HG02759 (cell line): ENCODE results near the gene BHLHA15.

Experiments used
- ATAC-seq: cut with Tn5 transposase; IDR thresholded peaks from one replicate; pipeline ENCODE4 v1.9.1; 2021; ENCODE audit warnings: mild to moderate bottlenecking, moderate library complexity; ENCODE audit not compliant: unreplicated experiment

BHLHA15 gene

DNA sequence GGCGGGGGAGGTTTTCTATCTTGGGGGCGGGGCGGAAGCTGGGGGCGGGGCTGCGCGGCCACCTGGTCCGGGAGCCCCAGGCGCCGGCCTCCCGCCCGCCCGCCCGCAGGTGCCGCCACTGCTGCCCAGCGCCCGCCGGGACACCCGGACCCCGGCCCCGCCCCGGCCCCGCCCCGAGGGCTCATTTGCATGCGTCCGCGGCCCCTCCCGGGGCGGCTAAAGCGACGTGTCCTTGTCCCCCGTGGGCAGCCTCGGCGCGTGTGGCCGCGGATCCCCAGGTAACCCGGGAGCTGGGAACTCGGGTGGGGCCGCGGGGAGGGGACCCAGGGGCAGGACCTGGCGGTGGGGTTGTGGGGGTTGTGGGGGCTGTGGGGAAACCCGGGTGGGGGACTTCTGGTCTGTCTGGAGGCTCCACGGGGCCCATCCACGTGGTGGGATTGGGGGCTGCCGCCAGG, at the start of gene BHLHA15:
TSS of gene BHLHA15 (plus strand) at position 219 of the 455 bp plus-strand sequence. CDS start 871 bp downstream, outside the sequence.
- no peak for ATAC-seq

DNA sequence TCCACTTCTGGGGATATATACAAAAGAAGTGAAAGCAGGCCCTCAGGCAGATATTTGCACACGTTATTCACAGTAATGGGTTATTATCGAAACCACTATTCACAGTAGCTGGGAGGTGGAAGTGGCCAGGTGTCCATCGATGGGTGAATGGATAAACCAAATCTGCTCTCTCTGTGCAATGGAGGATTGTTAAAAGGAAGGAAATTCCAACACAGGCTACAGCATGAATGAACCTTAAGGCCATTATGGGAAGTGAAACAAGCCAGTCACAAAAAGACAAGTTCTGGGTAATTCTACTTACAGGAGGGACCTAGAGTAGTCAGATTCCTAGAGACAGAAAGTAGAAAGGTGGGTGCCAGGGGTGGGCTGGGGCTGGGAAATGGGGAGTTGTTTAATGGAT, 48.5 kb upstream of the BHLHA15 start:
- no peak for ATAC-seq

DNA sequence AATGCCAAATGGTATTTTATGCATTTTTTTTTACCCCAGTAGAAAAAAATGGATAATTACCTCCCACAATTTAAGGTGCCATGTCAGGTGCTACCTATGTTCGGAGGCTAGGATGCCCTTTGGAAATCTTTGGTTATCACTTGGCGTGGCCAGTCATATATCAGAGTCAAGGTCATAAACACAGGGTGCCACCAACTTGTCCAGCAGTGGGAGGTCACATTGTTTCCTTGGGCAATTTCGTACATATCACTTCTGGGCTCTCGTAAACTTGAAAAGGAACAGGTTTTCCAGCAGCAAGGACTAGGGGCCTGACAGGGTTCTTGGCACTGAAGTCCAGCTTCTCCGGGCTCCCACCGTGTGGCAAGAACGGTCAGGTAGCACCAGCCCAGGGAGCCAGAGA, 48.0 kb upstream of the BHLHA15 start:
- ATAC-seq, result no peak

DNA sequence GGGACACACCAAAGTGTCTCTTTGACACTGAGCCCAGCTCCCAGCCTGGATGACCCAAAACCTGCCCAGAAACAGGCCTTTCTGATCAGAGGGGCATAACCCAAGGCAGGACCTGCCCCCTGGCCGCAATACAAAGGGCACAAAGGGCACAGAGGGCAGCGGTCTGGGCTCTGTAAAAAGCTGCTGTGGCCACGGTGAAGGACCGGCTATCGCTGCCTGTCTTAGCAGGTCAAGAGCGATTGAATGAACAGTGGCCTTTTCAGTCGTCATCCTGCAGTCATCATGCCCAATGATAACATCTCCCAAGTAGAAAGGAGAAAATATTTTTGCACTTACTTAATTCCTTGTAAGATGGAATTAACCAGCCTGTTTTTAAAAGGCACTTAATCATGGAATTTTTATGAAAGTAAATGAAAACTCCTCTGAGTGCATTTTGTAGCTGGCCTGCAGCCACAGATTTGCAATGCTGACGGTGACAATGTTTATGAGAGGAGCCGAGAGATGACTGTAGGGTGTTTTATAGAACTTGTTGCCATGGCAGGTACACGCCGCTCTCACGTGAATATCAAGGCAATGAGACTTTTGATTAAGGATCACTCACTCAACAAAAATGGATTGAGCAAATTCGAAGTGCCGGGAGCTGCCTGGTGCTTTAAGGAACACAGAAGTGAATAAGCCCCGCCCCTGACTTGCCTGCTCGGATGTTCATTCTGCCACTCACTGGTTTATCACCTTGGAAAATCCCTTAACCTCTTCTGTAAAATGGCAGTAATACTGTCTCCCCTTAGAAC, 47.3 kb upstream of the BHLHA15 start:
- no peak for ATAC-seq

DNA sequence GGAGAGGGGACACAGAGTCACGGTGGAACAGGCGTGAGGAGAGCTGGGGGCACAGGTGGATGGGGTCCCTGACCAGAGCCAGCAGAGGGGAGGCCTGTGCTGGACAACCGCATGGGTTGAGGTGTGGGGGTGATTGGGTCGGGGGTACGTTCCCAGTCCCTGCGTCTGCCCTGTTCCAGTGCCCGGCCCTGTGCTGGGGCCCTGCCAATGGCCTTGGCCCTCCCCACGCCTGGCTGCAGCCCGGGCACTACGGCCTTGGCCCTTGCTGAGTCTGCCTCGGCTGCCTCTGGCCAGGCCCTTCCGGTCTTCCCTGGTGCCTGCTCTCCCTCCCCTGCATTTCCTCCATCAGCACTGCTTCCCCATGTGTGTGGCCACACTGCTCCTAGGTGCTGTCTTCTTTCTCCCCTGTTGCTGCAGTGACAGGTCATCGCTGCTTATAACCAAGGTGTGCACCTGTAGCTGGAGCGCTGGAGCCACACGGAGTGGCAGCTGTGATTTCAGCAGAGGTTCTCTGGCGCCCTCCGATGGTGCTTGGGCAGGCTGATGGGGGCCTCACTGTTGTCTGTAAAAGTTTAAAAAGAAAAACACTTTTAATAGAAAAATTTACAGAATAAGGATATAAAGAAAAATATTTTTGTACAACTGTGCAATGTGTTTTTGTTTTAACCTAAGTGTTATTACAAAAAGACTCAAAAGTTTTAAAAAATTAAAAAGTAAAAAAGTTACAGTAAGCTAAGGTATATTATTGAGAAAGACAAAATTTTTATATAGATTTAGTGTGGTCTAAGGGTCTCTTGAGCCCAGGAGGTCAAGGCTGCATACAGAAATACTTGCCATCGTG, 45.2 kb upstream of the BHLHA15 start:
- no peak for ATAC-seq

DNA sequence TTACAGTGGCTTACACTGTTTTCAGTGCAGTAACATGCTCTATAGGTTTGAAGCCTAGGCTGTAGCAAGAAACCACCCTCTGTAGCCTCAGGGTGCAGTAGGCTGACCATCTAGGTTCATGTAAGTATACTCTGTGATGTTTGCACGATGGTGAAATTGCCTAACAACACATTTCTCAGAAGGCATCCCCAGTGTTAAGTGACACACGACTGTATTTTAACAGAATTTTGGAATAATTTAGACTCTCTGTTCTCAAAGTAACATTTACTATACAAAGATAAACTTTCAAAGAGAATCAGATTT, 44.6 kb upstream of the BHLHA15 start:
- no peak for ATAC-seq

DNA sequence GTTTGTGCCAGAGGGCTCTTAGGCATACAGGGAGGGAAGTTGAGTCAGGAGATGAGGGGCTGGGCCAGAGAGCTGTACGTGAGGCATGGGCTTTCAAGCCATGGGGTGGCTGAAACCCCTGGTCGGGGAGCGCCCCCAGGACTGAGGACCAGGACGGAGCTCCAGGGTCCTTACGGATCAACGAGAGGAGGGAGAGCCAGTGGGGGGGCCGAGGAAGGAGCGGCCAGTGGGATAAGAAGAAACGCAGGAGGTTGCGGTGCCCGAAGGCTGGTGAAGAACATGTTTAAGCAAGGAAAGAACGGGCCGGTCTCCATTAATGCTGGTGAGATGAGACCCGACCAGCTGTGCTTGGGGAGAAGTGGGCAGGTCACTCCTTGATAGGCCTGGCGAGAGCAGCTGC, 43.6 kb upstream of the BHLHA15 start:
- no peak for ATAC-seq

DNA sequence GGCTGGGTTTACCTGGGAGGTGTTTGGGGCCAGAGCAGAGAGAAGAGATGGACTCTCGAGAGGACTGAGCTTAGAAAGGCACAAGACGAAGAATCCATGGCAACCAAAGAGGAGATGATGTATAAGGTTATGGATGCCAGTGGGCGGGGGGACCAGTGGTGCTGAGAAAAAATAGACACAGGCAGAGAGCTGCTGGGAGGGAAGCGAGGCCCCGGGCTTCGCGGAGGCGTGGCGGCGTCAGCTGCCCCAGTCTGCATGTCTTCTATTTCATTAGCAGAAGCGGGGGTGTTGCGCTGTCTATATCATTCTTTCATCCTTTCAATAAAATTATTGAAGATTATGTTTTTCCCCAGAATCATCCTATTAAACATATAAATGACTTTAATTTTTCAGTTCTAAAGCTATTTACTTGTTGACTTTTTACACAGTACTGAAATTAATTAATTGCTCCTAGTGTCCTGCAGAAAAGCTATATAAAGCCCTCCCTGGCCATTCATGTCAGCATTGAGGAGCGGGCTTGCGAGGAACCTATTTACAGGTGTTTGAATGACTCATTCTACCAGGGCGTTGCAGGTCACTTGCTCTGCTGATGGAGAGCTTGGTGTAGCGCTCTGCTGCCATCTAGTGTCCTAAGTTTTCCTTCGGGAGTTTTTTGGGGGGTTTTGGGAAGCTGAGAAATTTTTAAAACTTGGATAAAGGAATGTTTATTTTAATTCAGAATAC, 42.9 kb upstream of the BHLHA15 start:
- peak; percentile 77 for ATAC-seq

DNA sequence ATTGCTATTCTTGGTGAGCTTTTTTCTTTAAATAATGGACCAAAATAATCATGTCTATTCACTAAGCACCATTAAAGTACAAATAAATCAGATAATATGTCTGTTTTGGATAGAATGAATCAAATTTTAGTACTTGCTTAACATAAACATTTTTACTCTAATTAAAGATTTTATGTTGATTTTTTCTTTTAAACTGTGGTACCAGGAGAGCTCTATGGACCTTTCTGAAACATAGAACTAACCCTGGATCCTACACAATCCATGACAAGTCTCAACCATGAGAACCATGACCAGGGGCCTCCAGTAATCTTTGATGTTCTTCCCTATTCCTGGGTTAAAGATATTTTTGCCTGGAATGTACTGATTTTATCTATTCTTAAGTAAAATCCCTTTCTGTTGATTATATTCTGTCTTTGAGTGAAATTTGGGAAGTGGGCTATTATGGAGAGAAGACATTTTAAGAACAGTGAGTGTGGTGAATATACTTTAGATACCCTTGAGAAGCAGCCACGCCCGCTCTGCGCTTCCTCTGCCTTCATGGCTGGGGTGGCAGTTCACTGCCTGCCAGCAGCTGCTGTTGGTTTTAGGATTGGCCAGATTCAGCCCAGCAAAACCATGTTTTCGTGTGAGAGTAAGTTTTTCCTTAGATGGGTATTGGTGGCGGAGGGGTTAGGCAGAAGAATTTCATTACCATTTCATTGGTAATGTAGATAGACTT, 42.2 kb upstream of the BHLHA15 start:
- ATAC-seq, result no peak

DNA sequence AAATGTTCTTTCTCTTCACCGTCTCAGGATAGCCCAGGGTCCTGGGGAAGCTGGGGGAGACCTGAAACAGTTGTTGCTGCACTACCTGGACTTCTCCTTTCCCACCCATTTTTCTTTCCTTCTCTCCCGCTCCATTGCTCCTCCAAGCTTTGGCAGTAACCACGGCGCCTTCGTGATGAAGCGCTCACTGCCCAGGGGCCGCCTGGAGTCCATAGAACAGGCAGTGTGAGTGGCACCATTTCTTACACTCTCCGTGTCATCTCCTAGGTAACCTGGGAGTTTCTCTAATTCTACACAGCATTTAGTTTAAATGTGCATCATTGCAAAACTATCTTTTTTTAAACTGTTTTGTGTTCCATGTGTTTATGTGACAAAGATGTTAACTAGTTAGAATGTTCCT, 40.3 kb upstream of the BHLHA15 start:
- ATAC-seq, result no peak

DNA sequence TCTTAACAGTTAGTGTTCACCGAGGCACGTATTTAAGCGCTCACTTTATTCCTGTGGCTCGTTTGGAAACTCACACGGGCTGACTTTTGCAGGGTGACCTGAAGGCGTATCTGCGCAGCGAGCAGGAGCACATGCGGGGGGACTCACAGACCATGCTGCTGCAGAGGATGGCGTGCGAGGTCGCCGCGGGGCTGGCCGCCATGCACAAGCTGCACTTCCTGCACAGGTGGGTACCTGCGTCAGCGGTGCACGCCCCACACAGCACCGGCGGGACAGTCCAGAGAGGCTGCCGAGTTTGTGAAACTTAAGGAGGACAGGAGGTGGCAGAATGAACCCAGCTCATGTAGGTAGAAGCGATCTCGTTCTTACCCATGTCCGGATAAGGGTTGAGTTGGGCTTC, 39.8 kb upstream of the BHLHA15 start:
- ATAC-seq, result no peak

DNA sequence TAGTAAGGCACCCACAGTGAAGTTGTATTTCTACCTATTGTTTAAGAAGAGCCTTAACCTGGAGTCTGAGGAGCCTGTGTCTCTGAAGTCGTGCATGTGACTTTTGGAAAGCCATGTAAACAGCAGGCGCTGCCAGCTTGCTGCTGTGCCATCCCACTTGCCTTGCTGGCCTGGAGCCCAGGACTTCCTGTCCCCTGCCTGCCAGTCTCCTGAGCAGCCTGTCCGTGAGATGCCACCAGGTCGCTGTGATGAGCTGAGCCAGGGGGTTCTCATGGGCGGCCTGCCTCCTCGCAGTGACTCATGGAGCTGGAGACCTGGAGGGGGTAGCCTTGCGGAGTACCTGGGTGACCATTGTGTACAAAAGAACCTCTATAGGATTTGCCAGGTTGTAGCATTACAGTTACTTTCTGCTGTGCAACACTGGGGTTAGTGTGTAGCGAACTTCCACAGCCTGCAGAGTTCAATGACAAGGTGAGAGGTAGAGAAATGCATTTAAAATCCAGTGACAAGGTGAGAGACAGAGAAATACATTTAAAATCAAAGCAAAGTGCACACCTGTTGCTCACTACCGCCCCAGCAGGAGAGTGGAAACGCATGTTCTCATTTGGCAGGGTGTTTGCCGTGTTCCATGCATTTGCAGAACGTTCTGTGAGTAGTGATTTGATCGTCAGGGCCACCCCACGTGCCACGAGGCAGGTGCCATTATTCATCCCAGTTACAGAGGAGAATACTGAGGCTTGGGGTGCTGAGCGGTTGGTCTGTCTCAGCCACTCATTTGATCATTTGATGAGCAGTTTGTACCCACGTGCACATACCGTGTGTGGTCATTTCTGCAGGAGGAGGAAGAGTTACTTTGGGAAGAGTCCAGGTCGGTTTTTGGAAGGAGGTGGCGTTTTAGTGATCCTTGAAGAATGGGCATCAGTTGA, 36.6 kb upstream of the BHLHA15 start:
- ATAC-seq, result no peak

DNA sequence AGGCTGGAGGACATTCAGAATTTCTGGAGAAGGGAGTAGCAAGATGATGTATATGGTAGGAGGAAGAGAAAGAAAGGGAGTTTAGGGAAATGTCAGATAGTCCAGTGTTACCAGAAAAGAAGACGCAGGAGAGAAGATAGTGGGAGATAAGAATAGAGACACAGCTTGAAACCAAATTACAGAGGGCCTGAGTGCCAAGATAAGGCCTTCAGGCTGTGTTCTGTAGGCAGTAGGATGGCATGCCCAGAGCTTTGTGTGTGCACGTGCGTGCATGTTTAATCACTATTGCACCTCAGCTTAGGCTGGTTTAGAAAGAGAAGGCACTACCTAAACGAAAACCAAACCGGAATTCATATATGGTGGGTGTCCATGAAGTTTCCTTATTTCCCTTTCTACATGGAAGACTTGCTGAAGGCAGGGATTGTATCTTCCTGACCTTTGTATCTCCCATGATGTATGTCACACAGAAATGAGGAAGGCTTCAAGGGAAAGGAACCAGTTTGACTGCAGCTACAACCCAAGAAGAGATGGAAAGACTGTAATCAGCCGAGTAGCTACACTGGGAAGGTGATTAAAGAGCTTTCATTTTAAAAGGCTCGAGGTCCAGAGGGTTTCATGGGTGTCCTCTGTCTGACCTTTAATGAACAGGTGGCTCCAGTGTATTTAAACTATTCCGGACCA, 35.8 kb upstream of the BHLHA15 start:
- ATAC-seq, result no peak

DNA sequence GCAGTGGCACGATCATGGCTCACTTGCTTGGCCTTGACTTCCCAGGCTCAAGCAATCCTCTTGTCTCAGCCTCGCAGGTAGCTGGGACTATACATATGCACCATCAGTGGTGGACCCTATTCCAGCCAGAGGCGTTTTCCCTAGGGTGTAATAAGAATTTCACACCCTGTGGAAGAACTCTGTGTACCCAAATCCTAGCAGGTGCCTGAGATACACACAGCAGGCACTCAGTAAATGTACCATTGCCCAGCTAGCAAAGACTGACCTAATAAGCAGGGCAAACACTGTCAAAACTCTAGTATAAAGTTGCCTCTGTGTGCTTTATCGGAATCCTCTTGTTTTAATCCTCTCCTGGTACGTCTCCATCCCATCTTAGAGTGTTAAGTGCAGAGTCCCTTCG, 33.7 kb upstream of the BHLHA15 start:
- ATAC-seq, result no peak

DNA sequence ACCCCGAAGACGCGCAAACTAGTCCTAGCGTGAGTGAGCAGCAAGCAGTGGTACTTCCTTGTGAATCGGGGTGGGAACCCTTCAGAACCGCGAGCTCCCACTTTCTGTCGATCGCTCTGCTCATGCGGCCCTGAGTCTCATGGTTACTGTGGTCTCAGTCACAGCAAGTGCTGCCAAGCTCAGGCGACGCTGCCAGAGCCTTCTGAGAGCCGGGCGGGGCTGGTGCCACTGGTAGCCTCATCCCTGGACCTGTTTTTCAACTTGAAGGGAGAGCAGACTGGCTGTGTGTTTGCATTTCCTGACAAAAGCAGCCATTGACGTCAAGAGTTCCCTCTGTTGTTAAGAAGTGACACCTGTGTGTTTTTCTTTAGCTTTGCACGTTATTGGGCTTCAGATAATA, 32.9 kb upstream of the BHLHA15 start:
- no peak for ATAC-seq

DNA sequence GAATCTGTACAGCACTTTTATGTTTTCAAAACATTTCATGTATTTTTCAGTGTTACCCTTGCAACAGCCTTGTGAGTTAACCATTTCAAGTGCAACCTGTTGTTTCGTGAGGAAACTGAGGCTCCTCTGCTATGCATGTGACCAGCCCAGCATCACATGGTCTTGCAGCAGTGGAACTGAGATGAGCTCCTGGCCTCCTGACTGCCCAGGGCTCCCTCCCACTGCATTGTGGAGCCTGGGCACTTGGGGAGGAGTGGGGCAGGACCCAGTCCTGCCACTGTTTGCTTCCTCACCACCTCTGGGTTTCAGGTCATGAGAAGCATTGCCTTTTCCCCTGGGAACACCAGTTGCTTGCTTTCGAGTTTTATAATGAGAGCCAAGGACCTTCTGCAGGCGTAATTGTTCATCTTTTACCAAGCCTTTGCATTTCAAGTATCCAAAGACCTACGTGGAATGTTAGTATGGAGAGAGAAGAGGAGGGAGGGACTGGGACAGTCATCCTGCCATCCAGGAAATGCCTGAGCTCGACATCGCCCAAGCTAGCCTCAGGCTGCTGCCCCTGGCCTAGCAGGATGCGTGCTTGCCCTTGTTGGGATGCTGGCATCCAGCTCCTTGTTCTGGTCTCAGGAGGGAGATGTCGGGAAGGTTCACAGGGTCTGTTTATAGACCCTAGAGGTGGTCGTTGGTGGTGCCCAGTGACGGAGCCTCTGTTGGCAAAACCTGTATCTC, 32.3 kb upstream of the BHLHA15 start:
- ATAC-seq, result no peak

DNA sequence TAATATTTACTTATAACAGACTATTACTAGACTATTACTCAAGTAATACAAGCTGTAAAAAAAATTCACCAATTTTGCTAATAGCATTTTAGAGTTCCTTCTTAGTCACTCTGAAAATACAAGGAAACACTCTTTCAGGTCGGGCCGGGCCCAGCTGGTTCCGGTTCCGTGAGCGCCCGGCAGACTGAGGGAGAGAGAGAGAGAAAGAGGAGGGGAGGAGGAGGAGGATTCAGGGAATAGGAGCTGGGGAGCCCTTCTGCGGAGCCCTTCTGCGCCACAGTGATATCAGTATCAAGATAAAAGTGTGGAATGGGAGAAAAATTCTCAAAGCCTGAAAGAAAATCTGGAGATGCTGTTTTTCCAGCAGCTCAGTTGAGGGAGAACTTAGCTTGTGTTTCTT, 30.5 kb upstream of the BHLHA15 start:
- no peak for ATAC-seq

DNA sequence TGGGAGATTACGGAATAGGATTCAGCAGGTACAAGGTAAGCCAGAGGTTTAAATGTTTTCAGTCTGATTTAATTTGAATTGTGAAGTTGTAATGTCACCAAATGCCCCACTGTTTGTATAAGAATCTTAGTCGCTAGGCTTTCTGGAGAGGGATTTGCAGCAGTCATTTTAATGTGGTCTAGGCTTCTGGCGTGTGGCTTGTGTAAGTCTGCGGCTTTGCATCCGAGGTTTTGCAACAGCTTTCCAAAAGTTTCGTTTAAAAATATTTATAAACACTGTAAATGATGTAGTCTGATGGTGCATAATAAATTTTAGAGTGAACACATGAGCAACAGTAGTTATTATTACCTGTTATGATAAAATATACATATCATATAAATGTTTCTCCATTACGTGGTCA, 26.1 kb upstream of the BHLHA15 start:
- ATAC-seq, result no peak
